ENCODE results near the gene NFATC1. TPM values are rescaled to one million over a fixed set of nuclear protein-coding genes. Genes with fewer than 3 reads are reported as not detected.

Gene NFATC1
- total RNA-seq, 4 donors from 2014 or later: 13.1 to 21.3 (median 16.2) TPM

DNA sequence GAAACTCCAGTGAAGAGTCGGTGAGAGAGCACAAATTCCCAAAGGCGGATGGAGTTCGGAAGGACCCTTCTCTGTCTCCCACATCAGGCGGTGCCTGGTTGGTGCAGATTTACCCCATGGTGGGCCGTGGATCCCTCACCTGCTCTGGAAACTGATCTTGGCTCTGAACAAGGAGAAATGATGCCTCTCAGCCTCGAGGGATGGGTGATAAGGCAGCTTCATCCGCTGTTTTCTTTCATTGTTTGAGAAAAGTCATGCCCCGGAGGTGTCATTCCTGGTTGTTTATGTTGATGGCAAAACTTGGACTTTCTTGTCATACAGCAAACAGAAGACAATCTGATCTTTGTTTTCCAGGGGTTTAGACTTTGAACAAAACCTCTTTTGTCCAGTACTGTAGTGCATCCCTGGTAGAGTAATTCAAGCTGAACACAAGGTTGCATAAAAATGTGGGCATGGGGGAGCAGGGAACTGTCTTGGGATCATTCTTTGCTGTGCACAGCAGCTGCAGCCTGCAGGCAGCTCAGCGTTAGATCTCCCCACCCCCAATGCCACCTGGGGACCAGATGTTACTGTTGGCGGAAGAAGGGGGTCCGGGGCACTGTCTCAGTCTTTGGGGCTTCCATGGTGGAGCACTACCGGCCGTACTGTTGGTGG is 81.3 kb downstream of the NFATC1 start:
- TF ChIP-seq EP300 (IDR thresholded peaks at IDR 0.05) (no peak), POLR2A (IDR thresholded peaks at IDR 0.05) (no peak), POLR2AphosphoS5 (IDR thresholded peaks at IDR 0.05) (no peak)
- TF ChIP-seq, protein P1, sequence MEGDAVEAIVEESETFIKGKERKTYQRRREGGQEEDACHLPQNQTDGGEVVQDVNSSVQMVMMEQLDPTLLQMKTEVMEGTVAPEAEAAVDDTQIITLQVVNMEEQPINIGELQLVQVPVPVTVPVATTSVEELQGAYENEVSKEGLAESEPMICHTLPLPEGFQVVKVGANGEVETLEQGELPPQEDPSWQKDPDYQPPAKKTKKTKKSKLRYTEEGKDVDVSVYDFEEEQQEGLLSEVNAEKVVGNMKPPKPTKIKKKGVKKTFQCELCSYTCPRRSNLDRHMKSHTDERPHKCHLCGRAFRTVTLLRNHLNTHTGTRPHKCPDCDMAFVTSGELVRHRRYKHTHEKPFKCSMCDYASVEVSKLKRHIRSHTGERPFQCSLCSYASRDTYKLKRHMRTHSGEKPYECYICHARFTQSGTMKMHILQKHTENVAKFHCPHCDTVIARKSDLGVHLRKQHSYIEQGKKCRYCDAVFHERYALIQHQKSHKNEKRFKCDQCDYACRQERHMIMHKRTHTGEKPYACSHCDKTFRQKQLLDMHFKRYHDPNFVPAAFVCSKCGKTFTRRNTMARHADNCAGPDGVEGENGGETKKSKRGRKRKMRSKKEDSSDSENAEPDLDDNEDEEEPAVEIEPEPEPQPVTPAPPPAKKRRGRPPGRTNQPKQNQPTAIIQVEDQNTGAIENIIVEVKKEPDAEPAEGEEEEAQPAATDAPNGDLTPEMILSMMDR (IDR thresholded peaks at IDR 0.05): no peak
- H3K4me1 ChIP-seq: no peaks in the 10 kb centered on the region
- H3K27me3 ChIP-seq: no peaks in the 10 kb centered on the region
- H3K36me3 ChIP-seq: peaks cover 0 to 74% of the 10 kb centered on the region in 2 donors
- no peak for ATAC-seq
- H3K27ac ChIP-seq: no peak overlapping the region
- no peaks in the 10 kb centered on the region for H3K9me3 ChIP-seq
- 72 to 77% methylated on average over 4 to 5 of the region's 13 CpGs for WGBS, 2 donors (ENCODE audit: low coverage in 1 of 2)
- no peak overlapping the region for H3K4me3 ChIP-seq

DNA sequence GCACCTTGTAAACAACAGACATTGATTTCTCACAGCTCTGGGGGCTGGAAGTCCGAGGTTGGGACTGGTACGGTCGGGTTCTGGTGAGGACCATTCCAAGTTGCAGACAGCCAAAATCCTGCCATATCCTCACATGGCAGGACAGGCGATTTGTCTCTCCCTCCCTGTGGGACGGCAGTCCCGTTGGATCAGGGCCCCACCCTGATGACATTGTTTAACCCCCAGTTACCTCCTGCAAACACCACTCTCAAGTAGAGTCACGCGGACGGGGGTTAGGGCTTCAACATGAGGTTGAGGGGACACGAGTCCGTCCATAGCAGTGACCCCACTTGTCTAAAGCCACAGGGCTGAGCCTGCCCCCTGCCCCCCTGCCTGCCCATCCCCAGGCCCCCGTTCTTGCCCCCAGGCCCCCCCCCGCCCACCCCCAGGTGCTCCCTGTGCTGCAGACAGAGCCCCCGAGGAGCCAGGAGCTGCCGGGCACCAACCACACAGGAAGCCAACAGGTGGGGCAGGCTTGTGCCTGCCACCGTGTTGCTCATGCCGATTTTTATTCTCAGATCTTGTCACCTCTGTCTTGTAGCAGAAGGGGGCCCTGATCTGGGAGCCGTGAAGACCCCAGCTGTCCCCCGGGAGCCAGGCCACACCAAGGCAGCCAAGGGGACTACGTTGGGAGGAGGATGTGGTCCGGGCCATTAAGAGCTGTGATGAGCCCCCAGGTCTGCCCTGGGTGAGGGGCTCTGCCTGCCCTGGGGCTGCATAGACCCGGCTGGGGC is 82.2 kb downstream of the NFATC1 start:
- Histone ChIP-seq H3K4me1 (no peaks in the 10 kb centered on the region), H3K36me3 (peaks cover 0 to 65% of the 10 kb centered on the region in 2 donors), H3K27me3 (no peaks in the 10 kb centered on the region), H3K27ac (no peak overlapping the region), H3K4me3 (no peak overlapping the region), H3K9me3 (no peaks in the 10 kb centered on the region)
- ATAC-seq: no peak
- TF ChIP-seq, protein P1 (IDR thresholded peaks at IDR 0.05): no peak
- TF ChIP-seq POLR2AphosphoS5 (IDR thresholded peaks at IDR 0.05) (no peak), EP300 (IDR thresholded peaks at IDR 0.05) (no peak), POLR2A (IDR thresholded peaks at IDR 0.05) (no peak)
- WGBS, 2 donors (ENCODE audit: low coverage in 1 of 2): 100% methylated on average over 3 of the region's 22 CpGs; no CpG with 5 or more reads in 1 of the 2 donors

DNA sequence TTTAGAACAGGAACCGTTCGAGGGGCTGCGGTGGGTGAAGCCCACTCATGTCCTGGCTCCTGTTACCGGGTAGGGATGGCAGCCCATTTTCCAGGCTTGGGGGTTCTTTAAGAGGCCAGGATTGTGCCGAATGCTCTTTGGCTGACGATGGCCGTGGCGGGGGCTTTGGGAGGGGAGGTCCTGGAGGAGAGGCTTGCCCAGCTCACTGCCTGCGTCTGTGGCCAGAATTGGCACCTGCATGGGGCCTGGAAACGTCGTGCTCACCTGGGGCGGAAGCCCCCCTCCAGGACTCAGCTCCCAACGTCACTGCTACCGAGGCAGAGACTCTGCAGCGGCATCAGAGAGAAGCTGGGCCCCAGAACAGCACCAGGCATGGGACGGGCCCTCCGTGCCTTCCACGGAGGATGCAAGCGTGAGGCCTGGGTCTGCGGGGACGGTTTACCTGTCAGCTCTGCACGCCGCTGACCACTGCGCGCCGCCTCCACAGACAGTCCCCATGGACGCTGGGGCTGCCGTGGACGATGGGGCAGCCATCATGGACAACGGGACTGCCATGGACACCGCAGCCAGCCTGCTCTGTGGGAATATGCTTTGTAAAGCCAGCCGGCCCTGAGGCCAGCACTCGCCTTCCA is 82.9 kb downstream of the NFATC1 start:
- Histone ChIP-seq H3K27ac (no peak overlapping the region), H3K36me3 (peaks cover 0 to 60% of the 10 kb centered on the region in 2 donors), H3K4me3 (no peak overlapping the region), H3K27me3 (no peaks in the 10 kb centered on the region), H3K9me3 (no peaks in the 10 kb centered on the region), H3K4me1 (no peaks in the 10 kb centered on the region)
- no peak for ATAC-seq
- WGBS, 2 donors (ENCODE audit: low coverage in 1 of 2): 98 to 99% methylated on average over 11 to 16 of the region's 33 CpGs
- TF ChIP-seq POLR2AphosphoS5 (IDR thresholded peaks at IDR 0.05) (no peak), POLR2A (IDR thresholded peaks at IDR 0.05) (no peak), EP300 (IDR thresholded peaks at IDR 0.05) (no peak)
- TF ChIP-seq, protein P1 (IDR thresholded peaks at IDR 0.05): no peak

DNA sequence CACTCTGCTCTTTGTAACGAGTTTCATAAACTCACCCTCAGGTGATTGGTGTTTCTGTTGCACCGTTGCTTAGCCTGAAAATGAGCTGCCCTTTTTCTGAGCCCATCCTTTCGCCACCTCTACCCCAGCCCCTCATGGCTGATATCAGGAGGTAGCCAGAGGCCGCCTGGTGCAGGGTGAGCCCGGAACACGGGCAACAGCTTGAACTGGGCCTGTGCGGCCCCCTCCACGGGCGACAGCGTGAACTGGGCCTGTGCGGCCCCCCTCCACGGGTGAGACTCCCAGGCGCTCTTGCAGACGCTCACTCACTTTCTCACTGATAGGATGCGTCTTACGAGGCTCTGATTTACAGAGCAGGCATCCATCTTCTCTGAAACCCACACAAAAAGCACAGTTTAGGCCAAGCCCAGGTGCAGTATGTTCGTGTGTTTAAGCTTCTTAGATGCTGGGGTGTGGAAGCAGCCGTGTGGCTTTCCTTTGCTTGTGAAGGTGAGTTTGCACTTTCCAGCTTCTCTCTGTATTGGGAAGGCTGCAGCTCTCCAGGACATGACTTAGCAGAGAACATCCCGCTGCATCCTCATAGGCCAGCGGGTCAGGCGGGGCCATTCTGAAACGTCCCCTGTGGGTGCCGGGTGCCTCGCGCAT is 83.5 kb downstream of the NFATC1 start:
- TF ChIP-seq POLR2A (IDR thresholded peaks at IDR 0.05): no peak
- TF ChIP-seq POLR2AphosphoS5 (IDR thresholded peaks at IDR 0.05): no peak
- TF ChIP-seq EP300 (IDR thresholded peaks at IDR 0.05): no peak
- TF ChIP-seq, protein P1 (IDR thresholded peaks at IDR 0.05): no peak
- 75 to 80% methylated on average over 1 to 6 of the region's 25 CpGs for WGBS, 2 donors (ENCODE audit: low coverage in 1 of 2)
- no peak overlapping the region for H3K4me3 ChIP-seq
- H3K4me1 ChIP-seq: peaks cover 0 to 3% (median 0%) of the 10 kb centered on the region in 3 donors
- ATAC-seq: no peak
- H3K9me3 ChIP-seq: no peaks in the 10 kb centered on the region
- no peak overlapping the region for H3K27ac ChIP-seq
- peaks cover 0 to 61% of the 10 kb centered on the region in 2 donors for H3K36me3 ChIP-seq
- H3K27me3 ChIP-seq: no peaks in the 10 kb centered on the region
